Ishikawa (cell line): ENCODE results near the gene DCTN1.

Source experiments
- CEBPB ChIP-seq: IDR thresholded peaks from 2 replicates; pipeline ENCODE4 v1.6.1; 2012
- CREB1 ChIP-seq: IDR thresholded peaks from 2 replicates; pipeline ENCODE4 v1.6.1; 2012; ENCODE audit warnings: low read depth
- TAF1 ChIP-seq: IDR thresholded peaks from 2 replicates; pipeline ENCODE4 v1.6.1; 2012; ENCODE audit warnings: low read depth, mild to moderate bottlenecking
- TCF12 ChIP-seq: IDR thresholded peaks from 2 replicates; pipeline ENCODE4 v1.6.1; 2012; ENCODE audit warnings: low read depth
- YY1 ChIP-seq: IDR thresholded peaks from 2 replicates; pipeline ENCODE4 v1.6.1; 2012; ENCODE audit warnings: low read depth
- ZBTB7A ChIP-seq: IDR thresholded peaks from 2 replicates; pipeline ENCODE4 v1.6.1; 2012; ENCODE audit warnings: low read depth
- TF ChIP-seq, protein P1 (sequence below): IDR thresholded peaks from 2 replicates; pipeline ENCODE4 v1.6.1; 2012; ENCODE audit warnings: low read depth, mild to moderate bottlenecking
- TF ChIP-seq, protein P2 (sequence below): IDR thresholded peaks from 2 replicates; pipeline ENCODE4 v1.6.1; 2012

DNA sequence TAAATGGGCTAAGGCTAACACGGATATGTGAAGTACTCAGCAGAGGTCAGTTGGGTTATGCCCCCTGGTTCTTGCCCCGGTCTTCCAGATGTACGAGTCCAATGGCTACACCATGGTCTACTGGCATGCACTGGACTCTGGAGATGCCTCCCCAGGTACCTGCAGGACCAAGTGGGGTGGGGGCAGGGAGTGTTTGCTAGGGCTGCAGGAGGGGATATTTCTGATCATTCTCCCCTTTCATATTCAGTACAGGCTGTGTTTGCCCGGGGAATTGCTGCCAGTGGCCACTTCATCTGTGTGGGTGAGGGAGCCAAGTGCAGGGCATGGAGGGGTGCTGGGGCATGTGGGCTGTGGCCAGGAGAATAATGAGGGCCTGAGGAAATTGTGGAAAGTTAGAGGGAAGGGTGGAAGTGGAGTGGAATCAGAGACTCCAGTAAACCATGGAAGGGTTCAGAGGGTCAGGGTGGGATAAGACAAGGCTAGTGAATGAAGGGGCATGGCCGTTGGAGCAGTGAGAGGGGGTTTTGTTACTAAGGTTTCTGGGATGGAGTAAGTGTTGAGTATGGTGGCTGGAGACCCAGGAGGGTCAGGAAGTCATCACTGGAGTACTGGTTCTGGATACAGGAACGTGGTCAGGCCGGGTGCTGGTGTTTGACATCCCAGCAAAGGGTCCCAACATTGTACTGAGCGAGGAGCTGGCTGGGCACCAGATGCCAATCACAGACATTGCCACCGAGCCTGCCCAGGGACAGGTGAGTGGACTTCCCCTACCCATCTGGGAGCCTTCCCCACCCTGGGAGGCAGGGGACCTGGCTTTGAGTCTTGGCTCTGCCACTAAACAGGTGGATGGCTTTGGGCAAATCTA lies 43.4 kb upstream of the DCTN1 start:
- TF ChIP-seq TAF1 (no peak), CEBPB (no peak), CREB1 (no peak), ZBTB7A (no peak), TCF12 (no peak), YY1 (no peak)
- TF ChIP-seq, protein P1, sequence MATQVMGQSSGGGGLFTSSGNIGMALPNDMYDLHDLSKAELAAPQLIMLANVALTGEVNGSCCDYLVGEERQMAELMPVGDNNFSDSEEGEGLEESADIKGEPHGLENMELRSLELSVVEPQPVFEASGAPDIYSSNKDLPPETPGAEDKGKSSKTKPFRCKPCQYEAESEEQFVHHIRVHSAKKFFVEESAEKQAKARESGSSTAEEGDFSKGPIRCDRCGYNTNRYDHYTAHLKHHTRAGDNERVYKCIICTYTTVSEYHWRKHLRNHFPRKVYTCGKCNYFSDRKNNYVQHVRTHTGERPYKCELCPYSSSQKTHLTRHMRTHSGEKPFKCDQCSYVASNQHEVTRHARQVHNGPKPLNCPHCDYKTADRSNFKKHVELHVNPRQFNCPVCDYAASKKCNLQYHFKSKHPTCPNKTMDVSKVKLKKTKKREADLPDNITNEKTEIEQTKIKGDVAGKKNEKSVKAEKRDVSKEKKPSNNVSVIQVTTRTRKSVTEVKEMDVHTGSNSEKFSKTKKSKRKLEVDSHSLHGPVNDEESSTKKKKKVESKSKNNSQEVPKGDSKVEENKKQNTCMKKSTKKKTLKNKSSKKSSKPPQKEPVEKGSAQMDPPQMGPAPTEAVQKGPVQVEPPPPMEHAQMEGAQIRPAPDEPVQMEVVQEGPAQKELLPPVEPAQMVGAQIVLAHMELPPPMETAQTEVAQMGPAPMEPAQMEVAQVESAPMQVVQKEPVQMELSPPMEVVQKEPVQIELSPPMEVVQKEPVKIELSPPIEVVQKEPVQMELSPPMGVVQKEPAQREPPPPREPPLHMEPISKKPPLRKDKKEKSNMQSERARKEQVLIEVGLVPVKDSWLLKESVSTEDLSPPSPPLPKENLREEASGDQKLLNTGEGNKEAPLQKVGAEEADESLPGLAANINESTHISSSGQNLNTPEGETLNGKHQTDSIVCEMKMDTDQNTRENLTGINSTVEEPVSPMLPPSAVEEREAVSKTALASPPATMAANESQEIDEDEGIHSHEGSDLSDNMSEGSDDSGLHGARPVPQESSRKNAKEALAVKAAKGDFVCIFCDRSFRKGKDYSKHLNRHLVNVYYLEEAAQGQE = no peak
- TF ChIP-seq, protein P2, sequence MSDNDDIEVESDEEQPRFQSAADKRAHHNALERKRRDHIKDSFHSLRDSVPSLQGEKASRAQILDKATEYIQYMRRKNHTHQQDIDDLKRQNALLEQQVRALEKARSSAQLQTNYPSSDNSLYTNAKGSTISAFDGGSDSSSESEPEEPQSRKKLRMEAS = no peak
